Measurements from ENCODE around the gene ATP6AP1. TPM values are rescaled to one million over a fixed set of nuclear protein-coding genes. Genes with fewer than 3 reads are reported as not detected.

ATP6AP1 gene
- total RNA-seq: 10 to 100 TPM; 33.6 to 94.5 (median 43.9) TPM

GRCh38 chrX:154428176-154429171, at the start of gene ATP6AP1:
Gene ATP6AP1, plus strand, starts transcription at chrX:154428677. Its CDS starts 16 bp downstream, at chrX:154428693.
- TF ChIP-seq, protein P1, sequence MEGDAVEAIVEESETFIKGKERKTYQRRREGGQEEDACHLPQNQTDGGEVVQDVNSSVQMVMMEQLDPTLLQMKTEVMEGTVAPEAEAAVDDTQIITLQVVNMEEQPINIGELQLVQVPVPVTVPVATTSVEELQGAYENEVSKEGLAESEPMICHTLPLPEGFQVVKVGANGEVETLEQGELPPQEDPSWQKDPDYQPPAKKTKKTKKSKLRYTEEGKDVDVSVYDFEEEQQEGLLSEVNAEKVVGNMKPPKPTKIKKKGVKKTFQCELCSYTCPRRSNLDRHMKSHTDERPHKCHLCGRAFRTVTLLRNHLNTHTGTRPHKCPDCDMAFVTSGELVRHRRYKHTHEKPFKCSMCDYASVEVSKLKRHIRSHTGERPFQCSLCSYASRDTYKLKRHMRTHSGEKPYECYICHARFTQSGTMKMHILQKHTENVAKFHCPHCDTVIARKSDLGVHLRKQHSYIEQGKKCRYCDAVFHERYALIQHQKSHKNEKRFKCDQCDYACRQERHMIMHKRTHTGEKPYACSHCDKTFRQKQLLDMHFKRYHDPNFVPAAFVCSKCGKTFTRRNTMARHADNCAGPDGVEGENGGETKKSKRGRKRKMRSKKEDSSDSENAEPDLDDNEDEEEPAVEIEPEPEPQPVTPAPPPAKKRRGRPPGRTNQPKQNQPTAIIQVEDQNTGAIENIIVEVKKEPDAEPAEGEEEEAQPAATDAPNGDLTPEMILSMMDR (IDR thresholded peaks at IDR 0.05; ENCODE audit: low read depth): no peak

DNA sequence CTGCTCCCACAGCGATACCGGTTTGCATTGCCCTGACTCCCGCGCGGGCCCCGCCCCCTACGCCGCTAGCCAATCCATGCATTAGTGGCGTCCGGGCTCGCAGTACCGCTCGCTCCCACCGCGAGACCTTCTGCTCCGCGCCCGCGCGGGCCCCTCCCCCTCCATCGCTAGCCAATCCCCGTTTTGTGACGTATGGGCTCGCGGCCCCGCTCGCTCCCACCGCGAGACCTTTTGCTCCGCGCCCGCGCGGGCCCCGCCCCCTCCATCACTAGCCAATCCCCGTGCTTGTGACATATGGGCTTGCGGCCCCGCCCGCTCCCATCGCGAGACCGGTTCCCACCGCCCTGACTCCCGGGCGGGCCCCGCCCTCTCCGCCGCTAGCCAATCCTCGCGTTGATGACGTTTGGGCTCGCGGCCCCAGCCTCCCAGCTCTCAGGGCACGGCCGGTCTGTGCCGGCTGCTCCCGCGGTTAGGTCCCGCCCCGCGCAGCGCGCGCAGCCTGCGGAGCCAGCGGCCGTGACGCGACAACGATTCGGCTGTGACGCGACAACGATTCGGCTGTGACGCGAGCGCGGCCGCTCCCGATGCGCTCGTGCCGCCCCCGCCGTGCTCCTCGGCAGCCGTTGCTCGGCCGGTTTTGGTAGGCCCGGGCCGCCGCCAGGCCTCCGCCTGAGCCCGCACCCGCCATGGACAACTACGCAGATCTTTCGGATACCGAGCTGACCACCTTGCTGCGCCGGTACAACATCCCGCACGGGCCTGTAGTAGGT, 49.5 kb upstream of the ATP6AP1 start, which contains the start of gene EMD:
Gene EMD, plus strand, starts transcription at position 497 of the 770 bp plus-strand sequence. Its CDS starts 190 bp downstream, at position 687.
- TF ChIP-seq, protein P1 (IDR thresholded peaks at IDR 0.05; ENCODE audit: low read depth): no peak

GRCh38 chrX:154379569-154379951, 48.9 kb upstream of the ATP6AP1 start:
- TF ChIP-seq, protein P1 (IDR thresholded peaks at IDR 0.05; ENCODE audit: low read depth): no peak

GRCh38 chrX:154380153-154380552, 48.3 kb upstream of the ATP6AP1 start:
- TF ChIP-seq, protein P1 (IDR thresholded peaks at IDR 0.05; ENCODE audit: low read depth): no peak

DNA sequence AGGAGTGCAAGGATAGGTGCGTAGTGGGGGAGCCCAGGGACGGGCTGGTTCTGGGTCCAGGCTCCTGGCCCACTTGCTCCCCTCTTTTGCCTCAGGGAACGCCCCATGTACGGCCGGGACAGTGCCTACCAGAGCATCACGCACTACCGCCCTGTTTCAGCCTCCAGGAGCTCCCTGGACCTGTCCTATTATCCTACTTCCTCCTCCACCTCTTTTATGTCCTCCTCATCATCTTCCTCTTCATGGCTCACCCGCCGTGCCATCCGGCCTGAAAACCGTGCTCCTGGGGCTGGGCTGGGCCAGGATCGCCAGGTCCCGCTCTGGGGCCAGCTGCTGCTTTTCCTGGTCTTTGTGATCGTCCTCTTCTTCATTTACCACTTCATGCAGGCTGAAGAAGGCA, 47.7 kb upstream of the ATP6AP1 start:
- TF ChIP-seq, protein P1 (IDR thresholded peaks at IDR 0.05; ENCODE audit: low read depth): no peak

DNA sequence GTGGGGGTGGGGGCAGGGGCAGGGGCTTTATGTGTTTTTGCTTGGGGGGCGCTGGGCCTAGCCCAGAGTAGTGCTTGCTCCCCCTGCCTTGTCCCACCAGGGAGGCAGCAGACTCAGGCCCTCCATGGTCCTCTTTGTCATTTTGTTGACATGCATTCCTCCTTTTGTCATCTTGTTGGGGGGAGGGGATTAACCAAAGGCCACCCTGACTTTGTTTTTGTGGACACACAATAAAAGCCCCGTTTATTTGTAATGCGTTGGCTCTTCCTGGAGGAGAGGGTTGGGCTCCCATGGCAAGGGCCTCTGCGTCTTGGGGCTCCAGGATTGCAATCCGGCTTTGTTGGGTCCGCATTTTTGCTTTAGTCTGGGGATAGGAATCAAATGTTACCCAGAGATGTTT, 47.2 kb upstream of the ATP6AP1 start:
- TF ChIP-seq, protein P1 (IDR thresholded peaks at IDR 0.05; ENCODE audit: low read depth): no peak
